EH (cell line): ENCODE data around the gene RAB31.

Source experiments
- DNase-seq: peaks from one replicate; pipeline ENCODE4 v3.0.0-alpha.2; 2015; ENCODE audit warnings: low read depth

Gene RAB31

GRCh38 chr18:9694174-9694573 is 13.9 kb upstream of the RAB31 start:
- DNase-seq: no peak

GRCh38 chr18:9694952-9695495 is 13.1 kb upstream of the RAB31 start:
- no peak for DNase-seq

- no peak for DNase-seq
Observed at GRCh38 chr18:9695605-9696004, 12.5 kb upstream of the RAB31 start.

GRCh38 chr18:9696112-9696511 is 12.0 kb upstream of the RAB31 start:
- DNase-seq: no peak

- DNase-seq: no peak
Observed at GRCh38 chr18:9696701-9697100, 11.4 kb upstream of the RAB31 start.

GRCh38 chr18:9697121-9697520 is 11.0 kb upstream of the RAB31 start:
- DNase-seq: no peak

GRCh38 chr18:9698497-9698896 is 9.6 kb upstream of the RAB31 start:
- DNase-seq: no peak

GRCh38 chr18:9700261-9700796 is 7.8 kb upstream of the RAB31 start:
- DNase-seq: peak; percentile 36

- no peak for DNase-seq
Observed at GRCh38 chr18:9701609-9702349, 6.3 kb upstream of the RAB31 start.

GRCh38 chr18:9704233-9705118 is 3.6 kb upstream of the RAB31 start:
- DNase-seq: no peak

GRCh38 chr18:9705183-9705829 is 2.8 kb upstream of the RAB31 start:
- peak; percentile 77 for DNase-seq

- peak; percentile 72 for DNase-seq
Observed at GRCh38 chr18:9706081-9706935, 1.8 kb upstream of the RAB31 start.

- peak; percentile 53 for DNase-seq
Observed at GRCh38 chr18:9707381-9708056, 582 bp upstream of the RAB31 start.

- peak; percentile 32 for DNase-seq
Observed at GRCh38 chr18:9708434-9709303, 568 bp downstream of the RAB31 start.

- DNase-seq: peak; percentile 62
Observed at GRCh38 chr18:9709304-9709877, 1.3 kb downstream of the RAB31 start.

- DNase-seq: no peak
Observed at GRCh38 chr18:9710037-9710436, 1.9 kb downstream of the RAB31 start.

- DNase-seq: no peak
Observed at GRCh38 chr18:9711361-9712129, 3.4 kb downstream of the RAB31 start.

- no peak for DNase-seq
Observed at GRCh38 chr18:9712130-9712577, 4.1 kb downstream of the RAB31 start.
